ENCODE data around the gene BCL11A.

BCL11A gene

DNA sequence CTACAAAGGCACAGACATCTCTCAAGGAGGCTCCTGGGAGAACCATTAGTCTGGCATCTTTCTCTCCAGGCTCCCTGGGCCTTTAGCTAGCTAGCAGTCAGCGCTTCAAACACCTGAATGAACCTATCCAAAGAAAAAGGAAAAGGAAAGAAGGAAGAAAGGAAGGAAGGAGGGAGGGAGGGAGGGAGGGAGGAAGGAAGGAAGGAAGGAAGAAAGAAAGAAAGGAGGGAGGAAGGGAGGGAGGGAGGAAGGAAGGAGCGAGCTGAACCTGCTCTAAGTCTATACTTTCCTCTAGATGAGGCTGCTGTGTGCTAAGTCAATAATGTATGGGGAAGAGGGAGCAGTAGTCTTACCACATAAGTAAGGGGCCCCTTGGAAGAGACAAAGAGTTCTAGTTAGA lies 5.1 kb upstream of the BCL11A start:
- DNase-seq = no peak

DNA sequence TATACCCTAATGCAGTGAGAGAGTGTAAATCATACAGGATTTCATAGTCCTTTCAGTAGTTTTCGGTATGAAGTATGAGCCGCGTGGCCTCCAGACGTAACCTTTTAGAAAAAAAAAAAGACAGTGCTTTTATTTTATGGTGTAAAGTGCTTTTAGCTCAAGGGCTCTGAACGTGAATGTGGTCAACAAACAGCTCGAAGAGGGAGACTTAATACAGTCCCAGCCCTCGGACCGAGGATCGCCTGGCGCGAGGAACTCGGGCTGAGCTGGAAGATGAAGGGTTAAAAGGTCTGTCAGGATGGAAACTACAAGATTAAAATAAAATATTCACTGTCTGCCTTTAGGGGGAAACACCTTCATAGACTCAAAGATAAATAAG lies 4.0 kb upstream of the BCL11A start:
- DNase-seq = no peak

DNA sequence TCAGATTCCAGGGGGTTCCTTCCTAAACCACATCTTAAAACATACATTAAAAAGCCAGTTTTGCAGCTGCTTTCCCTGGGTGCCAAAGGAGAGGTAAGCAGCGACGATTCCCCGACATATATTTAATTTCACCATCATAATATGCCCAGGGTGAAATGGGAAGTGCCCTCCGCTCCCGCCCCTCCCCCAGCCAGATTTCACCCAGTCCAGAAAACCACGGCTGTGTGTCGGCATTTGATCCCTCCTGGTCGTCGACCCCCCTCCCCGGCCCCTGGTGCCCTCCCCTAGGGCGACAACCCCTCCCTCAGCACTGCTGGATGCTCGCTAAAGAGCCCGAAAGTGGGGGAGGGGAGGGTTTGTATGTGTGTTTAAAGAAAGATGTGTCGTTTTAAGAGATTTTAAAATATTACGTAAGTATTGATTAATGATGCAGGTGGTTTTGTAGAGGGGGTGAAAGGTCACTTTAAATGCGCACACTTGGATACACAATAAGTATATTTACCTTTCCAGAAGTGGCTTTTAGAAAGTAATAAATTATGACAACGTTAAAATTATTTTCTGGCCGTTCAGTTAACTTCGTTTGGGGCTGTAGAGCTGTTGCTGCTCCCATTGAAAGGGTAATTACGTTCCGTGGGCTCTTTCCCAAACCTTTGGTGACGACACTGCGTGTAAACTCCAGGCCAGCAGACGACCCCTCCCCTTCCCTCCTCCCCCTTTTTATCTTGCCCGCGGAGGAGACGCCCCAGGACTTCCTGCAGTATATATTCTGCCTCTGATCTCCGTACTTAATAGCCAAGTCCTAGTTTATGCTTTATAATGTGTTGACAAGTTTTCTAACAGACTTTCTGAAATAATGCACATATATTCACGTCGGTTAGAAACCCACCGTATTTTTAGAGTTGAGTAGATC lies 3.4 kb upstream of the BCL11A start:
- DNase-seq = no peak

DNA sequence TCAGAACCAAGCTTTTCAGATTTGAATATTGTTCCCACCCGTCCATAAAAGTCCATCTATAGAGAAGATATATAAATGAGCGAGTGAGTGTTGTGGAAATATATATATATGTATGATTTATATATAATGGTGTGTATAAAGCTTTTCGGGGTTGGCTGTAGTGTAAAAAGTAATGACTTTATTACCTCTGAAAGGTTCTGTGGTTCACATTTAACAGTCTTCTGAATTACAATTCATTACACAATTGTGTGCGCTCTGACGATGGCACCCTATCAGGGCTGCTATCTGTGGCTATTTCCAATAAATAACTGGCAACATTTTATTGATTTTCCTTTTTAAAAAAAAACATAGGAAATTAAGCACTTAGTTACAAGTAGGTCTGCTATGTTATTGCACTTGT lies 2.7 kb upstream of the BCL11A start:
- no peak for DNase-seq

DNA sequence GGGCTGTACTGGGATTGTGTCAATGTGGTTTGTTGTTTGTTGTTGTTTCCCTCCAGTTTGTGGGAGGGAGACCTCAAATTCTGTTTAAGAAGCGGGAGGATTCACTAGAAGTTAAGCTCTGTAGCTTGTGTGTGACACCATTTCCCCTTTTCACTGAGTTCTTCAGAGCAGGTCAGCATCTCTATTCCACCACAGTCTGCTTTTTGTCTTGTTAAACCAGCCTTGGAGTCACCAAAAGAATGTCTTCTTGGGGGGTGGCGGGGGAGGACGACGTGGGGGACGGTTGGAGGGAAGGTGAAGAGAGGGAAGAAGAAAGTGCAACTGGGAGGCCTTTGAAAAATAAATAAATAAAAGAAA lies 2.3 kb upstream of the BCL11A start:
- no peak for DNase-seq

DNA sequence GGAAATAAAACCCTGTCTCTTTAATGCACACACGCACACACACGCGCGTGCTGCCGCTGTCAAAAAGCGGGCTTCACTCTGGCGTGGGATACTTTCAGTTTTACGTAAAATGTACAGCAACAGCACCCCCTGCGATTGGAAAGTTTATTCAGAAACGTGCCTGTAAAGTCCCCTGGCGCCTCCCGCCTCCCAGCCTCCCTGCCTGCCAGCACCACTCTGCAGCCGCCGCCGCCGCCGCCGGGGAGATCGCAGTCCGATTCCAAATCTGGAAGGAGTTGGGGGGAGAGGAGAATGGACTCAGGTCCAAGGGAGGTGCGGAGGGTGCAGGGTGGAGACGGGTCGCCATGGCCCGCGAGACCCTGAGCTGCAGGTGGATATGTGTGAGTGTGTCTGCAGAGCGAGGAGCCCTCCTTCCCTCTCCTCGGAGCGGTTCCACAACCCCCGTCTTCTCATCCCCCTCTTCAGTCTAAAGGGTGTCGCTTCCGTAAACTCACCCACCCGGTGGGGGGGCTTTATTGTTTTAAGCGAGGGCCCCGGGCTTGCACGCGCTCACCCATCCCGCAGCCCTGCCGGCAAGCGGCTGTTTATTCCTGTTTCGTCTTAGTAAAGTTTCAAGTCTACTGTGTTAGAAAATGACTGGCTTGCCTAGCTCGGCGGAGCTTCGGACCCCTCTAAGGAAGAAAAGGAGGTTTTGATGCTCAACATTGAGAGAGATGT lies 1.8 kb upstream of the BCL11A start:
- DNase-seq = peak; percentile 56

DNA sequence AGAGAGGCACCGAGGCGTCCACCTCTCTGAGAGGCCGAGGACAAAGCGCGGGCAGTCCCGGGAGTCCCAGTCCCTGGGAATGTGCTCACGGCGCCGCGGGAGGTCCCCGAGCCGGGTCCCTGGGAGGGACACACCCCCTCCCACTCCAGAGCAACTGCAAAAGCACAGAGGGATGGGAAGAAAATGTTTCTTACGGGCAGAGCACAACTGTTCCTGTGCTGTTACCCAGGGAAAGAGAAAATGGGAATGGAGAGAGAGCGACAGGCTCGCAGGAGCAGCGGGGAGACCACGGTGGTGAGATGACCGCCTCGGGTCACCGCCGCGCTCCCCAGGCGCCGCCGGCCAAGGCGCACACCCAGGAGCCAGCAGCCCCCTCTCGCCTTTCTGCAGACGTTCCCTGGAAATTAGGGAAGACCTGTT lies 1.2 kb upstream of the BCL11A start:
- DNase-seq = no peak

DNA sequence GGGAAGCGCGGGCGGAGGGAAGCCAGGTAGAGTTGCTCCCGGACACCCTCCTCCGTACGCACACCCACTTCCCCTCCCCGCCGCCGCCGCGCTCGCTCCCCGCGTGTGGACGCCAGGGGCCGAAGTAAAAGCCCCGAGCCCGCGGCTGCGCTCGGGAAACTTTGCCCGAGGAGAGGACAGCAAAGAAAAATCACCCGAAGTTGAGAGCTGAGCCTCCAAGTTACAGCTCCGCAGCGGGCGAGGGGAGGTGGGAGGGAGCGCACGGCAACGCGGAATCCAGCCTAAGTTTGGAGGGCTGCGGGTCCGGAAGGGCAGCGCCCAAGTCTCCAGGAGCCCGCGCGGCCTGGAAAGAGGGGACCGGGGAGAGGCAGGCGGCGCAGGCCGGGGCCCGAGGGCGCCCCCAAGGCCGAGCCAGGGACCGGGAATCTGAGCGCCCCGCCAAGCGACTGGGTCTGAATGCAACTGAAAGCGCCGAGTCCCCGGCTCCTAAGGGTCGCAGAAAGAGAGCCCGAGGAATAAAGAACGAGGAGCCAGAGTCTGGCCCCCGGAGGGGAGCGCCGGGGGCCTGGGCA lies 706 bp upstream of the BCL11A start:
- DNase-seq = peak; percentile 42

DNA sequence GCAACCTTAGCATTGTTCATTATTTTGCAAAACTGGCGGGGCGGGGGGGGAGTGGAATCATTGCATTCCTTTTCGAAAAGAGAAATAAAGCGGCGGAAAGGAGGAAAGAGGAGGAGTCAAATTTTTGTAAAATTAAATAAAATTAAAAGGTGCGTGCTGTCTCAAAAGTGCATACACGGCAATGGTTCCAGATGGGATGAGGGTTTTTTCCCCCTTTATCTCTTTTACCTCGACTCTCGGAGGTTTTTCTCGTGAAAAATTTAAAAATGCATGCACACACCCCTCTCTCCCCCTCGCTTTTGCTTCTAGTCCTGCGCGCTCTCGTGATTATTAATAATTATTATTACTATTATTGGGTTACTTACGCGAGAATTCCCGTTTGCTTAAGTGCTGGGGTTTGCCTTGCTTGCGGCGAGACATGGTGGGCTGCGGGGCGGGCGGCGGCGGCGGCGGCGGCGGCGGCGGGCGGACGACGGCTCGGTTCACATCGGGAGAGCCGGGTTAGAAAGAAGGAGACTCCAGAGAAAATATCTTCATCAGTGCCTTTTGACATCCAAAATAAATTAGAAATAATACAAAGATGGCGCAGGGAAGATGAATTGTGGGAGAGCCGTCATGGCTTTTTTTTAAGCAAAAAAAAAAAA lies 481 bp downstream of the BCL11A start:
- DNase-seq = no peak

DNA sequence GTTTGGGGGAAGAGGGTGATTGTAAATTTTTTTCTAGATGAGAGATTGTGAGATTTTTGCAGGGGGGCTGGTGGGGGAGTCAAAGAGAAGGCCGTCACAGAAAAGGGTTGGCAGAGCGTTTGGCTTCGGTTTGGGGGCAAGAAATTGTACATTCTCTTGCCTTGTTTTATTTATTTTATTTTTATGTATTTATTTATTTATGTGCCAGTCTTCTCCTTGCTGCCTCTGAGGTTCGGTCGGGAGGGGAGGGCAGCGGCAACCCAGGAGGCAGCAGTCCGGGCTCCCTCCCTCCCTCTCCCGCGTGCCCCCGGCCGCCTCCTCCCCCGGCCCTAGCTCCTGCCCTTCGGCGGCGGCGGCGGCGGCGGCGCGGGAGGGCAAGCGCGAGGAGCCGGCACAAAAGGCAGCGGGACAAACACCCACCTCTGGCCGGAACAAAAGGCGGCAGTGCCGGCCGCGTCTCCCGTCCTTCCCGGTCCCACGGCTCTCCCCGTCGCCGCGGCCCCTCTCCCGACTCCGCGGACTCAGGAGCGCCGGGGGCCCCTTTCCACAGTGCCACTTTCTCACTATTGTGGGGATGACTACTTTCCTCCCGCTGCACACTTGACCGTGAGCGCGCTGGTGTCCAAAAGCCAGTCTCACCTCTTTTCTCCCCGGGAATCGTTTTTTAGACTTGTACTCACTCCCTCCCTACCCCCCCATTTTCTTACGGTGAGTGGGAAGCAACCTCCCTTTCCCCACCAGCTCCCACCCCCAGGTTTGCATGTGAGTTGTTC lies 1.2 kb downstream of the BCL11A start:
- DNase-seq = peak; percentile 19

DNA sequence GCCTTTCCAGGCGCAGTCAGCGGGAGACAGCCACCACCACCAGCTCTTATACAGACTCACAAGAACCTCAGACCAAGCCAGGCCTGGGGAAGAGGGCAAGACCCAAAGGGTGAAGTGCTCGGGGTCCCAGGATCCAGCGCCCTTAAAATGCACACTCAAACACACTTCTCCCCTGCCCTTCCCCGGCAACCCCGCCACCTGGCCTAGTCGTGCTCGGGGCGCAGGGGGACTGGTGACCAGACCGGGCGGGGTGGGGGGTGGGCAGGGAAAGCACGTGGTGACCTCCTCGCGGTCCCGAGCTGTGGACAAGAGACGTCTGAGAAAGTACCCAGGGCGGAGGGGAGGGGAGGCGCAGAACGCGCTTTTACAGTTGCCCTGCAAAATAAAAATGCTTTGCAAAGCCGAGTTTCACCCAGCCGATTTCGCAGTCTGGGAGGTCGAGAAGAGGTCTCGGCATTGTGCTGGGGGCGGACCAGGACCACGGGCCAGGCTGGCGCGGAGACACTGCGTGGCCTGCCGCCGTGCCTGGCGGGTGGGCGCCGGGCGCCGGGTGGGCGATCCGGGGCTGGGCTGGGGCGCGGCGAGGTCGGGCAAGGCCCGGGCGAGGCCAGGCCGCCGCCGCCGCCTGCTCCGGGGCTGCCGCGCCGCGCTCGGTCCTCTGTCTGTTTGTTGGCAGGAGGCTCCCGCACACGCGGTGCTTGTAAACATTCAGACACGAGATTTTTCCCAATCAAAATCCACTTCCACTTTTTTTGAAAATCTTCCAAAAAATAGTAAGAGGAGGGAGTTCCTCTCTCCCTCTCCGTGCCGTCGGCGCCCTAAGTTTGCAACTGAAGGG lies 2.0 kb downstream of the BCL11A start:
- DNase-seq = peak; percentile 42

DNA sequence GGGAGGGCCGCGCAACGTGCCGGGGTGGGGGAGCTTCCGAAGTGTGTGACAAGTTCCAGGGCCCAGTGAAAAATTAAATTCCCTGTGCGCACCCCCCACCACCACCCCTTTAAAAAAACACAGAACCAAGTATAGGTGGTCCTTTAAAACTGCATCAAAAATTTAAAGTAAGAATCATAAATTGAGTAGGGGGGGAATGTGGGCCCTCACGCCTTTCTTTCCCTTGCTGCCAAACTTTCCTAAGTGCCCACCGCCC lies 2.5 kb downstream of the BCL11A start:
- DNase-seq = no peak

DNA sequence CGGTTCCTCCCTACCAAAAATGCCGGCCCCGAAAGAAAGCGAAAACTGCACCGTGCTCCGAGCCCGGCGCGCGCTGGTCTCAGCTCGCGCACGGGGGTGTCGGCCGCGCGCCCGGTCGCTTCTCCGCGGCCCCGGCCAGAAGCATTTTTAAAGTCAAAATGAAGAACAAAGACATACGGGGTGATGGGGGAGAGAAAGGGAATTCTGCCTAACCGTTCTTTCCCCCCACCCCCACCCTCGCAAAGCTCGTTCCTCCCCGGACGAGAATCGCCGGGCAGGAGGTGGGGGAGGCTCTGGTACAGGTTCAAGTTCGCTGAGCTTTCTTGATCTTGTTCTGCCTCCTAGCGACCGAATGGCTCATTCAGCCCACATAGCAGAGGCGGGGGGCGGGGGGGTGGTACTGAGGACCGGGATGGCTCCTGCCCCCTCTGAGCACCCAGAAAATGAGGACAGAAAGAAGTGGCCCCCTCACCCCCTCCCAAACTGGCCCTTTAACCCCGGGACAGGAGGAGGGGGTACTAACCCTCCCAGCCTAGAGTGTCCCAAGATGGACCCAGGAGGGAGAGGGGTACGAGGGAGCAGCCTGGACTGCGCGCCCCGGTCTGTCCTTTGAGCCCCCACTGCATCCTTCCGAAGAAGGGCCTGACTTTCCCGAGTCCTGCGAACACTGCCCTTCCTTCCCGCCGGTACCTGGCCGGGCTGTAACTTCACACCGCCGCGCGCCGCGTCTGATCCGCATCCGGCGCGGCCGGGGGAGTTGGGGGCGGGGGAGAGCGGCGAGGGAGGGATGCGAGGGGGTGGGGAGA lies 3.1 kb downstream of the BCL11A start:
- peak; percentile 86 for DNase-seq

DNA sequence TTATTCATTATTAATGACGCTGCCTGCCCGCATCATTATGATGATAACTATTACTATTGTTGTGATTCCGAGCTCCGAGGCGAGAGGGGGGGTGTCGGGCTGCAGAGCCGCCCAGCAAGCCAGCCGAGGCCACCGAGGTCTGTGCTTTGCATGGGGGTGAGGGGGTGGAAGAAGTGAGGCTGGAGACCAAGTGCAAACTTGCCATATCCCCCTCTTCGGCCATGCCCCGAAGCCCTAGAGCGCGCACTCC lies 3.6 kb downstream of the BCL11A start:
- DNase-seq = peak; percentile 50

DNA sequence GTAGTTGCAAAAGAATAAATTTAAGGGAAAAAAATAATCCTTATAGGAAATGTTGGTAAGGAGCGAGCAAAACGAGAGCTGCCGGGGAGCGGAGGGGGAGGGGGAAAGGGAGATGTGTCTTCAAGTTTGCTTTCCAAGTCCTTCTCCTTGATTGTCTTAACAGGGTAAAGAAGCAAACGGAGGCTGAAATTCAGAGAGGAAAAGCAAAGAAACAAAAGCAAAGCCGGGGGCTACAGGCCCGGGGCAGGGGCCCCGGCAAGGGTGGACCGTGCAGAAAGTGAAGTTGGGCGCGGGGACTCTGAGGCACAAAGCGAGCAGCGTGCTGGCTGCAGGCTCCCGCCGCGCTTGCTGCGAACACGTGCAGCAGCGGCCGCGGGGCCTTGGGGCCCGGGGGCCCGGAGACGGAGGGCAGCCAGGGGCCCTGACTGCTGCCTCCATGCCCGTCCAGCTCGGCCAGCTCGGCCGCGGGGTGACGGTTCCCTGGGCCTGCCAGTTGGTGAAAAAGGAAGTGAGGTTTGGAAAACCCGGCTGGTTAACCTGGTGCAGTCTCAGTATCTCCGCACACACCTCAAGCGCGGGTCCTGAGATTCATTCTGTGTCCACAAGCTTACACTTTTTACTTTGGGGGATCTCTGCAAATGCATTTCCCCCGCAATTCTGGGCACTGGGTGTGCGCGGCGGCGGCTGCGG lies 4.1 kb downstream of the BCL11A start:
- peak; percentile 50 for DNase-seq

DNA sequence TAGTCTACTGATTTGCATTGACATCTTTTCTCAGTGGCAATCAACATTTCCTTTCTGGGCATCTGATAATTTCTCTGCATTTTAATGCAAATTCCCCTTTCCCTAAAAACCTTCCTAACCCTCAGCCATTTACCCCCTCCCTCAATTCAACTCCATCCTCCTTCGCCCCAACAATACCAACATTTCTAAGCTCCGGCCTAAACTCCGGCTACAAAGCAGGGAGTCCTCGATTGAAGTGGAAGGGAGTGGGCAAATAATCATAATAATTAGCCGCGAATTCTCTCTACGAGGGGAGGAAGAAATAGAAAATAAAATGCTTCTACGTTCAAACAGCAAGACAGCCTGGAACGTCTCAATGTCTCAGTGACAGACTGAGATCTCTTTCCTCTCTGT lies 4.6 kb downstream of the BCL11A start:
- DNase-seq = no peak

DNA sequence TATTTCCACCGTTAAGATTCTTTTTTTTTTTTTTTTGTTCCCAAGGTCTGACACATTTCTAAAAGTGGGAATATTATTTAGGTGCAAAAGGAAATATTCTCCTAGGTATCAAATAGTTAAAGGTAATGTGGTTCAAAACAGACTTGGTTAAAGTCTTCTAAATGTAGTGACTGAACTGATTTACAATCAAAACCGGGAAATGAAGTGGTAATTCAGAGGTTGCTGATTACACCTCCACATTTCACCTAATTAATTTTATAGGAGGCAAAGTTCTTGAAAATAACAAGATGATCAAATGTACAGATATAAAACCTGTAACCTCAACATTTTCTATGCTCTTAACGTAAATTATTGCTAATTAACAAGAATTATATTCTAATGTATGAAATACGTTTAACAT lies 5.1 kb downstream of the BCL11A start:
- no peak for DNase-seq

DNA sequence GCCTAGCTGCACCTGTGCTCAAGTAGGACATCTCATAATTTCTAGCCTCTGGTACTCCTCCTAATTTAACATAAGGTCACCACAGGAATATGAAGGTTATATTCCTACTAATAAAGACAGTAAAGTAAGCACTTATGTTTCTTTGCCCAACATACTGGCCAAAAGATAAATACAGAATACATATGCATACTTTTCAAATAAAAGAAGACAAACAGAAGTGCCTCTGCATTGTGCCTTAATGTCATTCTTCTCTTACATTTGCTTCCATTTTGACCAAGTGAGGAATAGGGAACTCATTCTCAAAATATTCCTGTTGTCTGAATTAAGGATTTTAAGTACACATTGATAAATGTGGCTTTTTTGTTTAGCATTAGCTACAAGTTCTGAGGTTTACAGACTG lies 5.6 kb downstream of the BCL11A start:
- DNase-seq = no peak

DNA sequence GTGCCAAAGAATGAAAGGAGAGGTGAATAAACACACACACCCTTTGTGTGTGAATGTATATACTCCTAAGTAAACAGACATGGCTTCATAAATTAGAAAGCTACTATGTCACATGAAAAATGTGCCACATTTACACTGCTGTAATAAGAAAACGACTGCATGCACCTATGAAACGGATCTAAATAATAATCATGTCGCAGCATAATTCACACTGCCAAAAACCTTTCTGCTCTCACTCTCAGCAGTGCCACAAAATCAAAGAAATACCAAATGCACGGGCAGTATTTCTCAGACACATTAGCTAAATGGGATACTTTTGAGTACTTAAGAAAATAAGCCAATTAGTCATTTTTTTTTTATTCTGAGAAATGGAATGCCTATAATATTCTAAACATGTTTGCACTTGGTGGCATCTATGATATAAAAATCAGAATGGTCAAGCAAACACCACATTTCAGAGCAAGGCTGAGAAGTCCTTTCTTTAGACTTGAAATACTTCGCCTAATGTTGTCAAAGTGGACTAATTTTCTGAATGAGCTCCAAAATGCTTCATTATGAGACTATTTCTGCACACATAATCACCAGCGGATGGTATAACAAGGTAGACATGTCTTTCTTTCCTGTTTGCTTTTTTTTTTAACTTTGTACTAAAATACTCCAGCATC lies 6.6 kb downstream of the BCL11A start:
- no peak for DNase-seq

DNA sequence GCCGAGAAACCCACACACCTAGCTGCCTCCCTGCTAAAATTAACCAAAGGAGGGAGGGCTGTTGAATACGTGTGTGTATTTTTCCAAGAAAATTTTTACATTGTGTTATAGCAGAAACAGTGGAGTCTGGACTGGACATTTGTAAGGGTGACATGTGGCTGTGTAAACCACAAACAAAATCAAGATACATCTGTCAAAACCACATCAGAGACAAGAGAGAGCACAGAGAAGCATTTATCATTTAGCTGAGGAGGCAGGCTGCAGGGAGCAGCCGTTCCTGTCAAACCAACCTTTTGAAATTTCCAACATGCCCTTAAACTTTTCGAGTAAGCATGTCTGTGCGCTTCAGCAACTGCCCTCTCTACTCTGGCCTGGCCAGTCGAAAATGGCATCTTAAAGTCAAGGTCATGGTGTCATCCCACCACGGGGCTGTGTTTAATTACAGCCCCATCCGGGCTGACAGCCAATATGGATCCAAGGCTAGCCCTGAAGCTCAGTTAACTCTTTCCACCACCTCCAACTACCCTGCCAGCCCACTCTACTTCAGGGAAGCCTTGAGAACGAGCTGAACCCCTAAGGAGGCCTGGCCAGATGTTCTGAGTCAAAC lies 8.4 kb downstream of the BCL11A start:
- DNase-seq = no peak
